NT2/D1 (cell line): ENCODE results near the gene IGFBP1.

Experiments used
- DNase-seq: peaks from one replicate; pipeline ENCODE4 v3.0.0-alpha.2; 2011; ENCODE audit warnings: low read depth, low spot score
- H3K27me3 ChIP-seq: 2 replicates; pipeline ENCODE4 v1.6.0; 2011; ENCODE audit warnings: mild to moderate bottlenecking; ENCODE audit not compliant: insufficient read length, insufficient read depth
- H3K36me3 ChIP-seq: 2 replicates; pipeline ENCODE4 v1.6.1; 2011; ENCODE audit warnings: mild to moderate bottlenecking, low read length, mixed read lengths; ENCODE audit not compliant: insufficient read depth, insufficient read length
- H3K4me1 ChIP-seq: 2 replicates; pipeline ENCODE4 v1.5.1; 2011; ENCODE audit not compliant: insufficient read depth, insufficient read length
- H3K4me3 ChIP-seq: 2 replicates; pipeline ENCODE4 v1.5.1; 2011; ENCODE audit warnings: low read depth; ENCODE audit not compliant: insufficient read length
- H3K9ac ChIP-seq: 2 replicates; pipeline ENCODE4 v1.6.0; 2011; ENCODE audit warnings: low read depth; ENCODE audit not compliant: insufficient read length
- H3K9me3 ChIP-seq: 2 replicates; pipeline ENCODE4 v1.5.1; 2011; ENCODE audit warnings: mild to moderate bottlenecking, low read length; ENCODE audit not compliant: insufficient read depth
- SUZ12 ChIP-seq: IDR thresholded peaks from 2 replicates; pipeline ENCODE4 v1.6.1; 2011; ENCODE audit not compliant: insufficient read length, insufficient read depth; ENCODE audit errors: extremely low read depth
- YY1 ChIP-seq: IDR thresholded peaks from 2 replicates; pipeline ENCODE4 v1.6.1; 2011; ENCODE audit not compliant: insufficient read length, insufficient read depth
- ZNF274 ChIP-seq: IDR thresholded peaks from 2 replicates; pipeline ENCODE4 v1.6.1; 2011; ENCODE audit warnings: mild to moderate bottlenecking, low read depth, low read length

Gene IGFBP1

DNA sequence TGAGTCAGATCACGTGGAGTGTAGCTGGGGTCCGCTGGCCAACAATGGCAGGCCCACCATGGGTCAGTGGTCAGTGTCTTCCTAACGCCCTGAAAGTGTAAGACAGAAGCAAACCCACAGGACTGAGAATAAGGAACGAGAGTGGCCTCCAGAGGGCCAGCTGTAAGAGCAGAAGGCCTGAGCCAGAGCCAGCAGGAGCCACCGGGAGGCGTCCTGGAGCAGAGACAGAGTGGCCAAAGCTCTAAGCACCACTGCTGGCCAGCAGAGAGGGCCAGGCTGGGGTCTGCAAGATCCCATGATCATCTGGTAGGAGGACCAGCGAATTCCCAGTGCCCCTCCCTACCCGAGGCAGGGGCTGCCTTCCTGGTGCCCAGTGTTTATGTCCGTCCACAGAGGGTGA lies 24.6 kb upstream of the IGFBP1 start:
- Histone ChIP-seq H3K9me3 (no peaks in the 10 kb centered on the region), H3K4me1 (peaks cover 4% of the 10 kb centered on the region), H3K27me3 (no peaks in the 10 kb centered on the region), H3K4me3 (no peak overlapping the region), H3K9ac (no peak overlapping the region), H3K36me3 (no peaks in the 10 kb centered on the region)
- peak; percentile 28 for DNase-seq
- no peak for TF ChIP-seq SUZ12
- TF ChIP-seq ZNF274 = no peak
- no peak for TF ChIP-seq YY1

- TF ChIP-seq YY1 (no peak), SUZ12 (no peak), ZNF274 (no peak)
- Histone ChIP-seq H3K36me3 (no peaks in the 10 kb centered on the region), H3K9ac (no peak overlapping the region), H3K4me3 (no peak overlapping the region), H3K27me3 (no peaks in the 10 kb centered on the region), H3K9me3 (no peaks in the 10 kb centered on the region), H3K4me1 (peaks cover 4% of the 10 kb centered on the region)
- no peak for DNase-seq
Observed at GRCh38 chr7:45865594-45866410, 22.5 kb upstream of the IGFBP1 start.

- Histone ChIP-seq H3K9ac (no peak overlapping the region), H3K9me3 (no peaks in the 10 kb centered on the region), H3K36me3 (no peaks in the 10 kb centered on the region), H3K4me3 (no peak overlapping the region), H3K27me3 (no peaks in the 10 kb centered on the region), H3K4me1 (peaks cover 4% of the 10 kb centered on the region)
- no peak for DNase-seq
- TF ChIP-seq SUZ12 (no peak), ZNF274 (no peak), YY1 (no peak)
Observed at GRCh38 chr7:45867471-45867870, 20.8 kb upstream of the IGFBP1 start.

- Histone ChIP-seq H3K9me3 (no peaks in the 10 kb centered on the region), H3K27me3 (no peaks in the 10 kb centered on the region), H3K4me1 (peaks cover 4% of the 10 kb centered on the region), H3K4me3 (no peak overlapping the region), H3K9ac (no peak overlapping the region), H3K36me3 (no peaks in the 10 kb centered on the region)
- no peak for TF ChIP-seq YY1
- TF ChIP-seq SUZ12 = no peak
- no peak for TF ChIP-seq ZNF274
- DNase-seq = no peak
Observed at GRCh38 chr7:45869426-45869825, 18.9 kb upstream of the IGFBP1 start.

DNA sequence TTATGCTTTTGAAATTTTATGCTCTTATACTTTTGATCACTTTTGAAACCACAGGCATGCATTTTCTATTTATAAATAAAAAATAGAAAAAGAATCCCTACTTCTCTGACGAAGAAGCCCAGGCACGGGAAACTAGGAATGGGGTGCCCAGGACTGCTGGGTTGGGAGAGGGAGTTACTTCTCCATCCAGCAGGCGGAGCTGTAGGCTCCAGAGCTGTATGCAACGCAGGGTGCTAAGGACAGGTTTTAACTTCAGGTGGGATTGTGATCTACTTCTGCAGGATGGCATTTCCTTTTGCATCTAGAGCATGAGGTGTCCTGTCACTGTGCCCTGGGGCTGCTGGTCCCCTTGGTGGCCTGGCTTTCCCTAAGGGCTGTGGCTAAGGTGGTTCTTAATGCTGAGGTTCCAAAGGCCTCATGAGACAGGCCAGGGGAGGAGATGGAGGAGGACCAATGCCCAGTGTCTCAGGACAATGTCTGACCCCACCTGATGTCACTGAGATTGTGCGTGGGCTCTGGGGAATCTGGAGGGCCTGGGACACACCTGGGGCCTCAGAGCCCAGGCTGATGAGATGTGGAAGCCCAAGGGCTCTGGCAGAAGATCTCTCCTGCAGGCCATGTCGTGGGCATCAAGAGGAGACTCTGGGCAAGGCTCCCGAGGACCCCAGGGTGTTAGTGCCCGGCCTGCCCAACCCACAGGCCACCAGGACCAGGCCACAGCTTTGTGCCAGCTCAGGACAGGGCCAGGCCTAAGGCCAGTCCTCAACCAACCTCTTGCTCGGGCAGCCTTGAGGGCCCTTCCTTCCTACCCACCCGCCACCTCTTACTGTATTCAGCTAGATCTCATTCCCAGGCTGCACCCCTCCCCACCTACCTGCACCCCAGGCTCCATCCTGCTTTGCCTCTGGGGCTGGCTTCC lies 15.9 kb upstream of the IGFBP1 start:
- Histone ChIP-seq H3K4me1 (no peaks in the 10 kb centered on the region), H3K27me3 (no peaks in the 10 kb centered on the region), H3K4me3 (no peak overlapping the region), H3K9me3 (peaks cover 17% of the 10 kb centered on the region), H3K36me3 (no peaks in the 10 kb centered on the region), H3K9ac (no peak overlapping the region)
- DNase-seq = peak; percentile 32
- TF ChIP-seq YY1 = no peak
- TF ChIP-seq SUZ12 = no peak
- TF ChIP-seq ZNF274 = no peak

DNA sequence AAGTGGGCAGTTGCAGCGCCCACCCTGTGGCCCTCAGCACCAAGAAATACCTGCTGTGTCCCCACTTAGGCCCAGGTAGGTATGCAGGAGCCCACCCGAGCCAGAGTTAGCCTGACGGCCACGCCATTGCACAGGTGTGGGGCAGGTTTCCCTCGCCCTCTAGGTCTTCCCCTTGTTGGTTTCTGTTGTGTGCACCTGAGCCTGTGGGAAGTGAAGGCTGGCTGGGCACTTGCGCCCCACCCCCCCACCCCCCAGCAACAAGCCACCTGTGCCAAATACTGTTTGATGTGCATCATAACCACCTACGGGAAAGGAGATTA lies 15.3 kb upstream of the IGFBP1 start, which contains the start of gene CCDC201:
Gene CCDC201 (minus strand): TSS at position 48 of the 320 bp plus-strand sequence. CDS start 75 bp downstream, outside the sequence.
- TF ChIP-seq ZNF274 (no peak), SUZ12 (no peak), YY1 (no peak)
- no peaks in the 10 kb centered on the region for H3K4me1 ChIP-seq
- DNase-seq = no peak
- no peaks in the 10 kb centered on the region for H3K27me3 ChIP-seq
- no peak within 1 kb of the TSS for H3K9ac ChIP-seq
- peaks cover 23% of the 10 kb centered on the region for H3K9me3 ChIP-seq
- no peak within 1 kb of the TSS for H3K4me3 ChIP-seq
- no peaks in the 10 kb centered on the region for H3K36me3 ChIP-seq

- H3K36me3 ChIP-seq = no peaks in the 10 kb centered on the region
- DNase-seq = no peak
- no peak for TF ChIP-seq YY1
- no peak for TF ChIP-seq SUZ12
- TF ChIP-seq ZNF274 = no peak
- H3K27me3 ChIP-seq = no peaks in the 10 kb centered on the region
- H3K9ac ChIP-seq = no peak overlapping the region
- no peaks in the 10 kb centered on the region for H3K4me1 ChIP-seq
- no peak overlapping the region for H3K4me3 ChIP-seq
- H3K9me3 ChIP-seq = peaks cover 27% of the 10 kb centered on the region
Observed at GRCh38 chr7:45873355-45873754, 14.9 kb upstream of the IGFBP1 start.
